ENCODE data around the gene ADSL. TPM values are rescaled to one million over a fixed set of nuclear protein-coding genes. Genes with fewer than 3 reads are reported as not detected.

The ADSL gene
- 57.1 and 110 TPM in 2 replicates for total RNA-seq

DNA sequence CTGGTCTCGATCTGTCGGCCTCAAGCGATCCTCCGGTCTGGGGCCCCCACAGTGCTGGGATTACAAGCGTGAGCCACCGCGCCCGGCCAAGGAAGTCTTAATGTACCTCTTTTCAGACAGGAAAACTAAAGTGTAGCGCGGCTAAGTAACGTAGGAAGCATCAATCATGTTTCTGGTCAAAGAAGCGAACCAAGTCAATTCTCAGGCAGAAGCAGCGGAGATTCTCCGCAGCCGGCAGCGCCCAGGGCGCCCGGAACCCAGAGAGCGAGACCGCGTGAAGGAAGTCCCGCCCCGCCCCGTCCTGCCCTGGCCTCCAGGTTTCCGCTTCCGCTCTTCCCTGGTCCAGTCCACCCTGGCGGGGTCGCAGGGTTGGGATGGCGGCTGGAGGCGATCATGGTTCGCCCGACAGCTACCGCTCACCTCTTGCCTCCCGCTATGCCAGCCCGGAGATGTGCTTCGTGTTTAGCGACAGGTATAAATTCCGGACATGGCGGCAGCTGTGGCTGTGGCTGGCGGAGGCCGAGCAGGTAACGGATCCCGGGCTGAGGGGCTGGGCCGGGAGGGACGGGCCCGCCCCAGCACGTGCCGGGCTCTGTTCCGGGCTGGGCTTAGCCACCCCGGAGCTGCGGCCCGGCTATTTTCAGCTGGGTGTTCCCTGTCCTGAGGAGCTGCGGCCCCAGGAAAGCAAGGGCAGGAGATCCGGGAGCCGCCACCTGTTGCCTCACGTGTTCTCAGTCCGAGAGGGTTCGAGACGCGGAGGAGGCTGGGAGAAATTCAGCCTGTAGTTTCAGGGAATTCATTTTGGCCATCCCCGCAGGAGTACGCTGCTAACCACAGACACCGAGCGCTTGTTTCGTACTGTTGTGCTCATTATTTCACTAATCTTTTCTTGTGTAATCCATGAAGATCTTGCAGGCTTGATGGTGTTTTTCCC is at the start of gene ADSL:
Gene ADSL (plus strand): TSS at position 316 of the 934 bp plus-strand sequence. CDS start 59 bp downstream, at position 375.
- FAIRE-seq = no peak

DNA sequence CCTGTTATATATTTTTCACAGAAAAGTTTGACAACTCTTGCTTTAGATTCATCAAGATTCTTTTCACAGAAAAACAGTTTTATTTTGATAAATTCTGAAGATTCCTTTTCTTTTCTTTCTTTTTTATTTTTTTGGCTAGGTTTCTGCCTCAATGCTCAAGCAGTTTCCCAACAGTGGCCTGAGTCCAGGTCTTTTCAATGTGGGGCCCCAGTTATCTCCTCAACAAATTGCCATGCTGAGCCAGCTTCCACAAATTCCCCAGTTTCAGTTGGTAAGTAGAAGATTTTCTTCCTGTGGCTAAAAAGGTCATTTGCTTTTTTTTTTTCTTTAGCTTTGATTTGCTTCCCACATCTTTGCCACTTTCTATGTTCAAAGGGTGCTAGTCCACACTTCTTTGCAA is 46.0 kb upstream of the ADSL start:
- TF ChIP-seq CTCF (IDR thresholded peaks at IDR 0.05; ENCODE audit: insufficient read depth, low read length, severe bottlenecking) = no peak
- Histone ChIP-seq H3K36me3 (ENCODE audit: control insufficient read depth, insufficient read depth, low read length) (peaks cover 8% of the 10 kb centered on the region), H3K27me3 (ENCODE audit: control insufficient read depth, insufficient read depth, low read length) (no peaks in the 10 kb centered on the region), H3K4me3 (ENCODE audit: low read depth, low read length) (no peak overlapping the region)
- FAIRE-seq (no peak), DNase-seq (ENCODE audit: low read depth) (no peak)

More for the DNA sequence above, at the start of gene ADSL:
- no peak for TF ChIP-seq CTCF (IDR thresholded peaks at IDR 0.05; ENCODE audit: insufficient read depth, low read length, severe bottlenecking)
- peak; percentile 65 for DNase-seq (ENCODE audit: low read depth)
- Histone ChIP-seq H3K27me3 (ENCODE audit: control insufficient read depth, insufficient read depth, low read length) (no peaks in the 10 kb centered on the region), H3K4me3 (ENCODE audit: low read depth, low read length) (peak within 1 kb of the TSS; percentile 75), H3K36me3 (ENCODE audit: control insufficient read depth, insufficient read depth, low read length) (peaks cover 6% of the 10 kb centered on the region)

- H3K27me3 ChIP-seq (ENCODE audit: control insufficient read depth, insufficient read depth, low read length) = no peaks in the 10 kb centered on the region
- no peak for DNase-seq (ENCODE audit: low read depth)
- H3K36me3 ChIP-seq (ENCODE audit: control insufficient read depth, insufficient read depth, low read length) = peaks cover 8% of the 10 kb centered on the region
- TF ChIP-seq CTCF (IDR thresholded peaks at IDR 0.05; ENCODE audit: insufficient read depth, low read length, severe bottlenecking) = no peak
- no peak overlapping the region for H3K4me3 ChIP-seq (ENCODE audit: low read depth, low read length)
- peak; percentile 86 for FAIRE-seq
Measured at GRCh38 chr22:40300884-40301672, 45.2 kb upstream of the ADSL start.

DNA sequence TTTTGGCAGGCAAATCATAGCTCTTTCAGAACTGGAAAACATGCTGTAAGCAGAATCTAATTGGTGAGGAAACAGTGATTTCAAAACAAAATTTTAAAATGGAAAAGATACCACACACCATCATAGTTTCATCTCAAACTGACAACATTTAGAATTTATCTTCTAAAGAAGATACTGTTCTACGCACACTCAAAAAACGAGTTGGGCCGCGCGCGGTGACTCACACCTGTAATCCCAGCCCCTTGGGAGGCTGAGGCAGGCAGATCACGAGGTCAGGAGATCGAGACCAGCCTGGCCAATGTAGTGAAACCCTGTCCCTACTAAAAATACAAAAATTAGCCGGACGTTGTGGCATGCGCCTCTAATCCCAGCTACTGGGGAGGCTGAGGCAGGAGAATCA is 44.2 kb upstream of the ADSL start:
- Histone ChIP-seq H3K36me3 (ENCODE audit: control insufficient read depth, insufficient read depth, low read length) (peaks cover 8% of the 10 kb centered on the region), H3K4me3 (ENCODE audit: low read depth, low read length) (no peak overlapping the region), H3K27me3 (ENCODE audit: control insufficient read depth, insufficient read depth, low read length) (no peaks in the 10 kb centered on the region)
- no peak for DNase-seq (ENCODE audit: low read depth)
- FAIRE-seq = no peak
- no peak for TF ChIP-seq CTCF (IDR thresholded peaks at IDR 0.05; ENCODE audit: insufficient read depth, low read length, severe bottlenecking)

- FAIRE-seq = no peak
- no peak for DNase-seq (ENCODE audit: low read depth)
- no peak overlapping the region for H3K4me3 ChIP-seq (ENCODE audit: low read depth, low read length)
- no peak for TF ChIP-seq CTCF (IDR thresholded peaks at IDR 0.05; ENCODE audit: insufficient read depth, low read length, severe bottlenecking)
- H3K27me3 ChIP-seq (ENCODE audit: control insufficient read depth, insufficient read depth, low read length) = no peaks in the 10 kb centered on the region
- H3K36me3 ChIP-seq (ENCODE audit: control insufficient read depth, insufficient read depth, low read length) = peaks cover 9% of the 10 kb centered on the region
Measured at GRCh38 chr22:40305625-40306024, 40.7 kb upstream of the ADSL start.

All from bronchial epithelial cell (primary cell).